Fibroblast of pulmonary artery (primary cell): ENCODE results near the gene CXCL10.

Experiments
- DNase-seq: peaks from one replicate; pipeline ENCODE4 v3.0.0-alpha.2; 2010; ENCODE audit warnings: low read depth
- H3K4me3 ChIP-seq: replicated peaks from 2 replicates; pipeline ENCODE4 v1.5.1; 2011; ENCODE audit warnings: low read depth, mild to moderate bottlenecking, control low read depth, low read length, moderate library complexity
- TF ChIP-seq, protein P1 (sequence below): IDR thresholded peaks from 2 replicates; pipeline ENCODE4 v1.5.1; 2011; ENCODE audit warnings: mild to moderate bottlenecking, control low read depth, low read length, inconsistent platforms; ENCODE audit errors: missing control alignments

CXCL10 gene

DNA sequence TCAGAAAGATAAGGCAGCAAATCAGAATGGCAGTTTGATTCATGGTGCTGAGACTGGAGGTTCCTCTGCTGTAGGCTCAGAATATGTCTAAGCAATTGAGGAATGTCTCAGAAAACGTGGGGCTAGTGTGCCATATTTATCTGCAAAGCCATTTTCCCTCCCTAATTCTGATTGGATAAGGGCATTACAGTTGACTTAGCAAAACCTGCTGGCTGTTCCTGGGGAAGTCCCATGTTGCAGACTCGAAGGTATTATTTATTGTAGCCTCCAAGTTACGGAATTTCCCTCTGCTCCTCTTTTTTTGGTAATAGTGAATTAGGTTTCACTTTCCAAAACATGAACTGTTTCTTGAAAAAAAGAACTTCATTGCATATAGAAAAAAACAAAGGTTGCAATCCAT lies at the start of gene CXCL10:
CXCL10 (minus strand) TSS at position 109 of the 400 bp plus-strand sequence; CDS start at position 43, 66 bp downstream.
- TF ChIP-seq, protein P1, sequence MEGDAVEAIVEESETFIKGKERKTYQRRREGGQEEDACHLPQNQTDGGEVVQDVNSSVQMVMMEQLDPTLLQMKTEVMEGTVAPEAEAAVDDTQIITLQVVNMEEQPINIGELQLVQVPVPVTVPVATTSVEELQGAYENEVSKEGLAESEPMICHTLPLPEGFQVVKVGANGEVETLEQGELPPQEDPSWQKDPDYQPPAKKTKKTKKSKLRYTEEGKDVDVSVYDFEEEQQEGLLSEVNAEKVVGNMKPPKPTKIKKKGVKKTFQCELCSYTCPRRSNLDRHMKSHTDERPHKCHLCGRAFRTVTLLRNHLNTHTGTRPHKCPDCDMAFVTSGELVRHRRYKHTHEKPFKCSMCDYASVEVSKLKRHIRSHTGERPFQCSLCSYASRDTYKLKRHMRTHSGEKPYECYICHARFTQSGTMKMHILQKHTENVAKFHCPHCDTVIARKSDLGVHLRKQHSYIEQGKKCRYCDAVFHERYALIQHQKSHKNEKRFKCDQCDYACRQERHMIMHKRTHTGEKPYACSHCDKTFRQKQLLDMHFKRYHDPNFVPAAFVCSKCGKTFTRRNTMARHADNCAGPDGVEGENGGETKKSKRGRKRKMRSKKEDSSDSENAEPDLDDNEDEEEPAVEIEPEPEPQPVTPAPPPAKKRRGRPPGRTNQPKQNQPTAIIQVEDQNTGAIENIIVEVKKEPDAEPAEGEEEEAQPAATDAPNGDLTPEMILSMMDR = no peak
- no peak within 1 kb of the TSS for H3K4me3 ChIP-seq
- DNase-seq = peak; percentile 13

DNA sequence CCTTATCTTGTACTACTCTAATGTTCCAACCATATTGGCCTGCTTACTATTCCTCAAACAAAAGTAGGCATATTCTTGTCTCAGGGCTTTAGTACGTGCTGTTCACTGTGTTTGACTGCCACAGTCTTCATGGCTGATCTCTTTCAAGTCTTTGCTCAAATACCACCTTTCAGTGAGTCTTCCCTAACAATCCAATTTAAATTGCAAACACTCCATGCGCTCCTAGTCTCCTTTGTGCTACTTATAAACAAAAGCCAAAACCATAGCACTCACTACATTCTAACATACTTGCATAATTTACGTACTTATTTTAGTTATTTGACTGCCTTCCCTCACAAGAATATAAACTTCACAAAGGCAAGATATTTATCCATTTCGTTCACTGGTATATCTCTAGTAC lies 49.5 kb upstream of the CXCL10 start:
- no peak for DNase-seq
- TF ChIP-seq, protein P1 = no peak
- no peak overlapping the region for H3K4me3 ChIP-seq

DNA sequence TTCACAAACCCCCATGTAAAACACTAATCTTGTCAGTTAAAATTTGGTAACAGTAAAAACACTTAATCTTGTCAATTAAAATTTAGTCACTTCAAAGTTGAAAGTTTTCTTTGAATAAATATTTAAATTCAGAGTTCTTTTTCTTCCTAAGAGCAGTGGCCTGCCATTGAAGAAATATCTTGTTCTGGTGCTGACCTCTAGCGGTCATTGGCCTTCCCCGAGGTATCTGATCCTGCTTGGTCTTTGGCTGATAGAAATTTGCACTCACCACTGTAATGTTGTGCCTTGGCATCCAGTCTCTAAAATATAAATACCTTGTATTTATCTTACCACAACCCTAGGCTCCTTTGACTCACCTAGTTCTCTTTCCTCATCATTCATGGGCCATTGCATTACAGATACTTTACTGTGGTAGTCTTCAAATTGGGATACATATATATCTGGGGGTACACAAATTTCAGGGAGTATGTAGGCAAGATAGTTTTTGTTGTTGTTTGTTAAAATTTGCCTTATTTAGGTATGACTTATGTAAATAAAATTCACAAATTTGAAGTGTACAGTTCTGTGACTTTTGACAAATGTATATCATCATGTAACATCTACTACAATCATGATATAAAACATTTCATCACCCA lies 44.5 kb upstream of the CXCL10 start:
- TF ChIP-seq, protein P1 = peak; percentile 90
- no peak overlapping the region for H3K4me3 ChIP-seq
- DNase-seq = peak; percentile 84

DNA sequence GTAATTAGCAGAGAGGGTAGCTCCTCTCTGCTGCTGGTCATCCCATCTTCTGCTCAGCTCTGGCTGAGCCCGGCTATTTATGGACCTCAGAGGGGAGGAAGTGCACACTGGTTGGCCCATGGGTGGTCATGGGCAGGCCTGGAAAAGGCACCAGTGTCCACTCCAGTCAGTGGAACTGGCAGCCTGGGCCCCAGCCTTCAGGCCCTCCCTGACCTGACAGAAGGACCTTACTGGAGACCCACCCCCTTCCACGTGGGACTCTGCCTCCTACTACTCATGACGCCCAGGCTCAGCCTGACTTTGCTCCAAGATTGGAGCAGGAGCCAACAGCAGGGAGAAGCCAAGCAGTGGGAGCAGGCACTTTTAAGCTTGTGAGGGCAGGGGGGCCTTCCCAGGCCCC lies 43.2 kb upstream of the CXCL10 start:
- TF ChIP-seq, protein P1 = no peak

DNA sequence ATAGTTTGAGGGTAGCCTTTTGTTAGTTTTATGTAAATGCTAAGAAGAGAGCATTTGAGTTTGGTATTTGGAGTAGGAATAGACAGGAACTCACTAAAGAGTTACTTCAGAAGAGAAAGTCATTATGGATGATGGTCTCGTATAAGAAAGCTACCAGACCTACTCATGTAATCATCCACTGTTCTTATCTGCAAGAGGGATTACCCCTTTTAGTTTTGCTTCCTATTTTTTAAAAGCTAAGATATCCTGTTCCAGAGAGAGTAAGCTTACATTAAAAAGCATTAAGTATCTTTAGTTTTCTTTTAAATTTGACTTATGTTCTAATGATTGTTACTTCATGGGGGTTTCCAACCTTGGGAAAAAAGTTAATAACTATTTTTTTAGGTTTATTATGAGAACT lies 38.7 kb upstream of the CXCL10 start:
- TF ChIP-seq, protein P1 = no peak
- H3K4me3 ChIP-seq = no peak overlapping the region
- DNase-seq = no peak

More for the DNA sequence above, 43.2 kb upstream of the CXCL10 start:
- H3K4me3 ChIP-seq = no peak overlapping the region
- DNase-seq = no peak

DNA sequence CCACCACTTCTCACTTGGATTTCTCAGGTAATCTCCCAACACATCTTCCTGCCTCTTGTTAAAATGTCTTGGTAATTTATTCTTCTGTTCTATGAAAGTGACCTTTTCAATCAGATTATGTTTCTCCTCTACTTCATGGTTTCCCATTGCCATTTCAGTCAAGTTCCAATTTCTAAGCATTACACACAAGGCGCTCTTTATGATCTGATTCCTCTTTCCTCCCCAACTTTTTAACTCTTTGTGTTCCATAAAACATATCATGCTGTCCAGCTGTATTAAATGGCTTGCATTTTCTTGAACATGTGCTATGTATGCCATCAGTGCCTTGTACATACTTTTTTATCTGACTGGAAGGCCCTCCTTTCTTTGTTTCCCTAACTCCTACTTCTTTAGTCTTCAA lies 38.1 kb upstream of the CXCL10 start:
- no peak overlapping the region for H3K4me3 ChIP-seq
- no peak for DNase-seq
- TF ChIP-seq, protein P1 = no peak

DNA sequence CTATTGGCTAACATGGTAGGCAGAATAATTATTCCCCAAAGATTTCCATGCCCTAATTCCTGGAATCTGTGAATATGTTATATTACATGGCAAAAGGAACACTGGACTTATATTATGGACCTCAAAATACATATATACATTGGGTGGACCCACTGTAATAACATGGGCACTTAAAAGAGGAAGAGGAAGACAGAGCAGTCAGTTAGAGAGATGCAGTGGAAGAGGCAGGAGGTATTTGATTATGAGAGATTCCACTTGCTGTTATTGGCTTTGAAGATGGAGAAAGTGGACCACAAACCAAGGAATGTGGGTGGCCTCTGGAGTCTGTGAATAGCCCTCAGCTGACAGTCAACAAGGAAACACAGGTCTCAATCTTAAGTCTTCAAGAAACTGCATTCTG lies 37.2 kb upstream of the CXCL10 start:
- no peak overlapping the region for H3K4me3 ChIP-seq
- no peak for DNase-seq
- TF ChIP-seq, protein P1 = no peak
